GM21717 (cell line): ENCODE measurements around the gene TAMM41.
"Not testable (repeated sequence)": the region's sequence is repeated elsewhere in the genome, so short reads cannot be mapped to it uniquely, and the experiment has no call there.

Source experiments
- ATAC-seq: cut with Tn5 transposase; IDR thresholded peaks from one replicate; pipeline ENCODE4 v1.9.1; 2021; ENCODE audit warnings: mild to moderate bottlenecking, moderate library complexity; ENCODE audit not compliant: unreplicated experiment

TAMM41 gene, protein sequence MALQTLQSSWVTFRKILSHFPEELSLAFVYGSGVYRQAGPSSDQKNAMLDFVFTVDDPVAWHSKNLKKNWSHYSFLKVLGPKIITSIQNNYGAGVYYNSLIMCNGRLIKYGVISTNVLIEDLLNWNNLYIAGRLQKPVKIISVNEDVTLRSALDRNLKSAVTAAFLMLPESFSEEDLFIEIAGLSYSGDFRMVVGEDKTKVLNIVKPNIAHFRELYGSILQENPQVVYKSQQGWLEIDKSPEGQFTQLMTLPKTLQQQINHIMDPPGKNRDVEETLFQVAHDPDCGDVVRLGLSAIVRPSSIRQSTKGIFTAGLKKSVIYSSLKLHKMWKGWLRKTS

GRCh38 chr3:11846281-11847266 is at the start of gene TAMM41:
TSS of gene TAMM41 (minus strand) at chr3:11846885. CDS start at chr3:11846636, 249 bp downstream.
- ATAC-seq: peak; percentile 100

GRCh38 chr3:11878837-11879236 is 32.2 kb upstream of the TAMM41 start:
- no peak for ATAC-seq

GRCh38 chr3:11874707-11875106 is 28.0 kb upstream of the TAMM41 start:
- not testable (repeated sequence) for ATAC-seq

- ATAC-seq: not testable (repeated sequence)
These were observed 17.1 kb upstream of the TAMM41 start for GRCh38 chr3:11863739-11864138.

DNA sequence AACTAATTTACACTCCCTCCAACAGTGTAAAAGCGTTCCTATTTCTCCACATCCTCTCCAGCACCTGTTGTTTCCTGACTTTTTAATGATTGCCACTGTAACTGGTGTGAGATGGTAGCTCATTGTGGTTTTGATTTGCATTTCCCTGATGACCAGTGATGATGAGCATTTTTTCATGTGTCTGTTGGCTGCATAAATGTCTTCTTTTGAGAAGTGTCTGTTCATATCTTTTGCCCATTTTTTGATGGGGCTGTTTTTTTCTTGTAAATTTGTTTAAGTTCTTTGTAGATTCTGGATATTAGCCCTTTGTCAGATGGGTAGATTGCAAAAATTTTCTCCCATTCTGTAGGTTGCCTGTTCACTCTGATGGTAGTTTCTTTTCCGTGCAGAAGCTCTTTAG is 15.9 kb upstream of the TAMM41 start:
- not testable (repeated sequence) for ATAC-seq

GRCh38 chr3:11862145-11862544 is 15.5 kb upstream of the TAMM41 start:
- not testable (repeated sequence) for ATAC-seq

- not testable (repeated sequence) for ATAC-seq
These were observed 13.5 kb upstream of the TAMM41 start for GRCh38 chr3:11860213-11860612.

DNA sequence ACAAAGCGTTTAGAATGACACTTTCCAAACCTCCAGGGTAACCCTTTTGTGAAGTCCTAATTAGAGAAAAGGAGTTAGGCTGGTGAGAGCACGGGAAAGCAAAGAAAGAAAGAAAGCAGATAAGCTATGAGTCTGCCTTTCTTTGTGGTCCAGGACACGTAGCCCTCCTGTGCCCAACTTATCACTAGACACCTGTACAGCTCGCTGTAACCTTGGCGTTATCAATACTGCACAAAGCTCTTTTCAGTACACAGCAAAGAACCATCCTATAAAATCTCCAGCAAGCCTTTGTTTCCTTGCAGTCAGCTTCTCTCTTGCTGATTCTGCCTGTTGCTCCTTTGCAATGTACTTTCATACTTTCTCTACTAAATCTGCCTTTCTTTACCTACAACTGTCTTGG is 6.8 kb upstream of the TAMM41 start:
- no peak for ATAC-seq

- no peak for ATAC-seq
These were observed 3.3 kb upstream of the TAMM41 start for GRCh38 chr3:11850003-11850402.

DNA sequence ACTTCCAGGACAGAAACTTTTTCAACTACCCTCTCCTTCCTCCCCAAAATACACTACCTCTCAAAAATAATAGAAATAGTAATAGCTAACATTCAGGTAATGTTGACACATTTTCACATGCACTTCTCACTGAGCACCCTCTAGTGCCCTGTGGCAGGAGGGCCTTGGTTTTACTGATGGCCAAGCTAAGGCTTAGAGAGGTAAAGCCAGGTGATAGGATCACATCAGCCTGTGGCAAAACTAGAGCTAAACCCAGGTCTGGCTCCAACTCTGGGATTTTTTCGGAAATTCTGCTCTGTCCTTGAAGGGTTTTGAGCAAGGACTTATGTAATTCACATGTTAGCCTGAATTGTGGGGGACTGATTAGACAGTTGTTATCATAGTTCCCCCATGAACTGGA is 922 bp upstream of the TAMM41 start:
- ATAC-seq: no peak

DNA sequence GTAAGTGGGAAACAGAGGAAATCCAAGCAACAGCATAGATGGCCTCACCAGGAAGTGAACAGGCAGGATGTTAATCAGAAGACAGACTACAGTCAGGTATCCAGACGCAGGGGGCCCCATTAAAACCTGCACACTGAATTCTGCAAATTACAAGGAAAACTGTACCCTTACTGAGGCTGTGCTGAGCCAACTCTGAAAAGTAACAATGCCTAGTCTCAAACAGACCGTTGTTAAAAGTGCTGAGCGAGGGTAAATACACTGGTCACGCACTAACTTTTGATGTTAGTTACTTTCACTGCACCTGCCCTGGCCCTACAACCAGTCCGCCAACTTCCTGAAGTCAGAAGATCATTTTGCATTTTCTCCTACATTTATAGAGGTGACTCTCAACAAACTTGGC is 1.0 kb downstream of the TAMM41 start:
- no peak for ATAC-seq

DNA sequence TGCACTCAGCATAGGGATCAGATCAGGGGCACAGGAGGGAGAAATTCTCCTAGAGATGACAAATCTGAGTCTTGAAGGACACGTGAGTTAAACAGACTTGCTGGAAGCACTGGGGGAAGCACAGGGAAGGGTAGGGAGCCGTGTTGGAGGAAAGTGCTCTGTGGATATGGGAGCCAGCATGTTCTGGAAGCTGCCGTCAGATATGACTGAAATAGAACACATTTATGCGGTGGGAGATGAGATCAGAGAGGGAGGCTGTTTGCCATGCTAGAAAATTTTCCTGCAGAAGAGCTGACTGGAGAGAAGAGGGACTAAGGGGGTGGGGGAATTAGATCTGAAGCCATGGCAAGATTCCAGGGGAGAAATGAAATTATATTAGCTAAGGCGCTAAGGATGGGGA is 1.8 kb downstream of the TAMM41 start:
- ATAC-seq: no peak

- ATAC-seq: no peak
These were observed 11.6 kb downstream of the TAMM41 start for GRCh38 chr3:11835028-11835639.

GRCh38 chr3:11832981-11833905 is 13.4 kb downstream of the TAMM41 start:
- ATAC-seq: no peak

DNA sequence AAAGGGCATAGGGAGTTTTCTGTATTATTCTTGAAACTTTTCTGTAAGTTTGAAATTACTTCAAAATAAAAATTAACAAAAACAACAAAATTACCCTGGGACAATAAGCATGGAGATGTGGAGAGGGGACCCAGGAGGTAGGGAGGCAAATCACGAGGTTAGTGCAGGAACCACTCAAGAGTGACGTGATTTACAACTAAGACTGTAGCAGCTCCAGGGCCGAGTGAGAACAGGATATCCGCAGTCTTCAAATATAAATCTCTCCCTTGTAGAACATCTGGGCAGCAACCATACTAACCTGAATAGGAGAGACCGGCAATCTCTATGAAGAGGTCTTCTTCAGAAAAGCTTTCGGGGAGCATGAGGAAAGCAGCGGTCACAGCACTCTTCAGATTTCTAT is 17.3 kb downstream of the TAMM41 start:
- ATAC-seq: no peak

- ATAC-seq: no peak
These were observed 19.9 kb downstream of the TAMM41 start for GRCh38 chr3:11826628-11827265.

DNA sequence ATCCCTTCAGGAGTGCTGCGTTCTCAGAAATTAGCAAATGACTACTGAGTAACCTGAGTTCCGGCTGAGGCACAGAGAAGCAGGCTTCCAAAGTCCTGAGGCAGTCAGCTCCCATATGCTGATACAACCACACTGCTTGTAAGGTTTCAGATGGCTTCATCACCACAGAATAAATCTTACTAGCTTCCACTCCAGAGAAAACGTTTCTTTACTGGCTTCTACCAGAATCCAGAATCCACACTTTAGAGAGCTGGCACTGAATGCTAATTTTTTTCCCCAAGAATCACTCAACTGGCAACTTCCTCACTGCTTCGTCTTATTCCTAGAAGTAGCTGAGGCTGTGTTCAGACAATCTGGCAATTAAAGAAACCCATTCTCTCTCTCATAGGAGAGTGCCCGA is 21.4 kb downstream of the TAMM41 start:
- ATAC-seq: no peak

DNA sequence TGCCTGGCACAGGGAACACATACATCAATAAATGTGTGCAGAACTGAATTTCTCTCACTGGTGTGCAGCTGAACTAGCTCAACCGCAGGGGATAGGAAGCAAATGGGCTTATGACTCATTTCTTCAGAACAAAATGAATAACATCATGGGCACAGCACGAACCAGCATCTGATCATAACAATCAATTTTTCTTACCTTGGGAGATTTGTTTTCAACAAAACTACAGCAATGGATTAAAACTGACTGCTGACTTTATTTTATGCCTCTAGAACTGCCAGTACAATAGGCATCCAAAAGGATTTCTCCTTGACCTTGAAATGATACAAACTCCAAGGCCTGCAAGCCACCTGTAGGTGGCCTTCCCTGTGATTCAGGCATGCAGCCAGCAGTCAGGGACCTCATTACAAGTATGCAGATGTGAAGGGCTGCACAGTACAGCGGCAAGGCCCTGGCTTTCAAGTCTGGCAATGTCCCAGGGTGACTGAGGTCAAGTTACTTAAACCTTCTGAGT is 26.1 kb downstream of the TAMM41 start:
- peak; percentile 63 for ATAC-seq

GRCh38 chr3:11819146-11819689 is 27.5 kb downstream of the TAMM41 start:
- no peak for ATAC-seq
